Neural crest cell (in vitro differentiated cells): Measurements from ENCODE around the gene LIPC. TPM values are rescaled to one million over a fixed set of nuclear protein-coding genes. Genes with fewer than 3 reads are reported as not detected.

ENCODE experiments used
- DNase-seq: peaks from one replicate; pipeline ENCODE4 v3.0.0; 2021; ENCODE audit warnings: low read depth, mixed read lengths, low spot score
- H3K27ac Mint-ChIP-seq: one replicate; pipeline ENCODE4 v1.8.0; 2021; ENCODE audit warnings: mild to moderate bottlenecking, mixed read lengths; ENCODE audit not compliant: unreplicated experiment
- H3K27me3 Mint-ChIP-seq: 2 replicates; pipeline ENCODE4 v1.8.0; 2021; ENCODE audit warnings: low read depth, mild to moderate bottlenecking, mixed read lengths
- H3K36me3 Mint-ChIP-seq: 2 replicates; pipeline ENCODE4 v1.8.0; 2021; ENCODE audit warnings: low read depth, mild to moderate bottlenecking, mixed read lengths
- H3K4me1 Mint-ChIP-seq: 2 replicates; pipeline ENCODE4 v1.8.0; 2021; ENCODE audit warnings: mixed read lengths
- H3K4me3 Mint-ChIP-seq: one replicate; pipeline ENCODE4 v1.8.0; 2021; ENCODE audit warnings: mild to moderate bottlenecking, mixed read lengths
- H3K9me3 Mint-ChIP-seq: 2 replicates; pipeline ENCODE4 v1.8.0; 2021; ENCODE audit warnings: mixed read lengths
- CTCF ChIP-seq: fragments of 200-600 bp; sonication (generic); conservative IDR thresholded peaks from 2 replicates; pipeline ENCODE4 v1.5.0; 2021; ENCODE audit warnings: antibody characterized with exemption, mild to moderate bottlenecking
- total RNA-seq: library from RNA; stranded (reverse); gene quantifications from 2 replicates; pipeline ENCODE4 v1.2.1, GENCODE V29; 2021

LIPC gene
- total RNA-seq, 1 donor from 2014 or later, result not detected

- Mint-ChIP-seq H3K4me1 (peaks cover 14% of the 10 kb centered on the region), H3K27ac (no peak overlapping the region), H3K4me3 (no peak overlapping the region)
These were observed 35.4 kb downstream of the LIPC start for GRCh38 chr15:58467121-58467721.

GRCh38 chr15:58467722-58468423 lies 36.1 kb downstream of the LIPC start:
- Mint-ChIP-seq H3K27me3 (no peaks in the 10 kb centered on the region), H3K9me3 (peaks cover 2% of the 10 kb centered on the region), H3K27ac (no peak overlapping the region)

More at GRCh38 chr15:58467121-58467721, 35.4 kb downstream of the LIPC start:
- no peaks in the 10 kb centered on the region for H3K36me3 Mint-ChIP-seq
- DNase-seq, result no peak
- H3K9me3 Mint-ChIP-seq, result peaks cover 2% of the 10 kb centered on the region
- no peak for TF ChIP-seq CTCF
- no peaks in the 10 kb centered on the region for H3K27me3 Mint-ChIP-seq

GRCh38 chr15:58469432-58470353 lies 37.9 kb downstream of the LIPC start:
- Mint-ChIP-seq H3K4me3 (no peak overlapping the region), H3K27ac (peak overlapping the region; percentile 43), H3K36me3 (no peaks in the 10 kb centered on the region)

More at GRCh38 chr15:58467722-58468423, 36.1 kb downstream of the LIPC start:
- H3K4me1 Mint-ChIP-seq, result peaks cover 16% of the 10 kb centered on the region
- DNase-seq, result no peak
- no peaks in the 10 kb centered on the region for H3K36me3 Mint-ChIP-seq
- no peak overlapping the region for H3K4me3 Mint-ChIP-seq
- no peak for TF ChIP-seq CTCF

GRCh38 chr15:58471348-58471747 lies 39.6 kb downstream of the LIPC start:
- Mint-ChIP-seq H3K4me1 (peaks cover 43% of the 10 kb centered on the region), H3K27me3 (no peaks in the 10 kb centered on the region), H3K9me3 (peaks cover 4% of the 10 kb centered on the region), H3K36me3 (no peaks in the 10 kb centered on the region), H3K4me3 (no peak overlapping the region), H3K27ac (no peak overlapping the region)
- no peak for DNase-seq
- no peak for TF ChIP-seq CTCF

More at GRCh38 chr15:58469432-58470353, 37.9 kb downstream of the LIPC start:
- TF ChIP-seq CTCF, result no peak
- peaks cover 28% of the 10 kb centered on the region for H3K4me1 Mint-ChIP-seq
- DNase-seq, result no peak
- peaks cover 2% of the 10 kb centered on the region for H3K9me3 Mint-ChIP-seq
- no peaks in the 10 kb centered on the region for H3K27me3 Mint-ChIP-seq

GRCh38 chr15:58472221-58472620 lies 40.4 kb downstream of the LIPC start:
- peaks cover 50% of the 10 kb centered on the region for H3K4me1 Mint-ChIP-seq

More at GRCh38 chr15:58472221-58472620, 40.4 kb downstream of the LIPC start:
- no peaks in the 10 kb centered on the region for H3K36me3 Mint-ChIP-seq
- no peak for DNase-seq
- no peak for TF ChIP-seq CTCF
- no peak overlapping the region for H3K27ac Mint-ChIP-seq
- H3K4me3 Mint-ChIP-seq, result no peak overlapping the region
- peaks cover 4% of the 10 kb centered on the region for H3K9me3 Mint-ChIP-seq
- no peaks in the 10 kb centered on the region for H3K27me3 Mint-ChIP-seq
